Ishikawa (cell line): ENCODE measurements around the gene PAQR3.

Experiments used
- CEBPB ChIP-seq: IDR thresholded peaks from 2 replicates; pipeline ENCODE4 v1.6.1; 2012
- CREB1 ChIP-seq: IDR thresholded peaks from 2 replicates; pipeline ENCODE4 v1.6.1; 2012; ENCODE audit warnings: low read depth
- EGR1 ChIP-seq: IDR thresholded peaks from 2 replicates; pipeline ENCODE4 v1.6.1; 2012
- EP300 ChIP-seq: IDR thresholded peaks from 2 replicates; pipeline ENCODE4 v1.6.1; 2012; ENCODE audit warnings: borderline replicate concordance
- FOXM1 ChIP-seq: IDR thresholded peaks from 2 replicates; pipeline ENCODE4 v1.6.1; 2012; ENCODE audit warnings: low read depth, borderline replicate concordance
- MAX ChIP-seq: IDR thresholded peaks from 2 replicates; pipeline ENCODE4 v1.6.1; 2012
- NFIC ChIP-seq: IDR thresholded peaks from 2 replicates; pipeline ENCODE4 v1.6.1; 2012
- RAD21 ChIP-seq: IDR thresholded peaks from 2 replicates; pipeline ENCODE4 v1.6.1; 2012; ENCODE audit warnings: low read depth
- REST ChIP-seq: IDR thresholded peaks from 2 replicates; pipeline ENCODE4 v1.6.1; 2012; ENCODE audit warnings: low read depth, mild to moderate bottlenecking
- TAF1 ChIP-seq: IDR thresholded peaks from 2 replicates; pipeline ENCODE4 v1.6.1; 2012; ENCODE audit warnings: low read depth, mild to moderate bottlenecking
- TCF12 ChIP-seq: IDR thresholded peaks from 2 replicates; pipeline ENCODE4 v1.6.1; 2012; ENCODE audit warnings: low read depth
- TEAD4 ChIP-seq: IDR thresholded peaks from 2 replicates; pipeline ENCODE4 v1.6.1; 2012
- YY1 ChIP-seq: IDR thresholded peaks from 2 replicates; pipeline ENCODE4 v1.6.1; 2012; ENCODE audit warnings: low read depth
- ZBTB7A ChIP-seq: IDR thresholded peaks from 2 replicates; pipeline ENCODE4 v1.6.1; 2012; ENCODE audit warnings: low read depth
- TF ChIP-seq, protein P1 (sequence below): IDR thresholded peaks from 2 replicates; pipeline ENCODE4 v1.6.1; 2012

Gene PAQR3

GRCh38 chr4:78962597-78963115 is 23.4 kb upstream of the PAQR3 start:
- TF ChIP-seq, protein P1, sequence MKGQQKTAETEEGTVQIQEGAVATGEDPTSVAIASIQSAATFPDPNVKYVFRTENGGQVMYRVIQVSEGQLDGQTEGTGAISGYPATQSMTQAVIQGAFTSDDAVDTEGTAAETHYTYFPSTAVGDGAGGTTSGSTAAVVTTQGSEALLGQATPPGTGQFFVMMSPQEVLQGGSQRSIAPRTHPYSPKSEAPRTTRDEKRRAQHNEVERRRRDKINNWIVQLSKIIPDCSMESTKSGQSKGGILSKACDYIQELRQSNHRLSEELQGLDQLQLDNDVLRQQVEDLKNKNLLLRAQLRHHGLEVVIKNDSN = no peak

DNA sequence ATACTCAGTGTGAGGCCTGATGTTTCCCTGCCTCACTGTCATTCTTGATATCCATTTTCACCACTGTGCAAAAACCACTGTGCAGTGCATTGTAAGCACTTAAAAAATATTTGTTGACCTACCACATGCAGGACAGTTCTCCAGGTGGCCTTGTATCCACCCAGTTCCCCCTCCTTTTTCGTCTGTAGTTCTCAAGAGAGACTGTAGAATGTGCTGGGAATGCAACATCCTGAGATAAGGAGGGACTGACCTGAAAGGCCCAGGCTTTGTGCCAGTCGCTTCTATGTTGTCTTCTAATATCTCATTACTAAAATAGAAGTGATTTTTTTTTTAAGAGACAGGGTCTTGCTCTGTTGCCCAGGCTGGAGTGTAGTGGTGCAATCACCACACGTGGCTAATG is 21.7 kb upstream of the PAQR3 start:
- no peak for TF ChIP-seq FOXM1
- no peak for TF ChIP-seq REST
- no peak for TF ChIP-seq EP300
- TF ChIP-seq NFIC = no peak
- TF ChIP-seq CREB1 = no peak
- TF ChIP-seq EGR1 = no peak
- no peak for TF ChIP-seq RAD21
- TF ChIP-seq, protein P1 = no peak
- TF ChIP-seq TAF1 = no peak
- no peak for TF ChIP-seq CEBPB
- no peak for TF ChIP-seq TCF12
- no peak for TF ChIP-seq TEAD4

GRCh38 chr4:78956975-78957374 is 17.7 kb upstream of the PAQR3 start:
- no peak for TF ChIP-seq TEAD4
- TF ChIP-seq TAF1 = no peak
- no peak for TF ChIP-seq YY1
- TF ChIP-seq CEBPB = no peak
- TF ChIP-seq EGR1 = no peak
- no peak for TF ChIP-seq MAX
- TF ChIP-seq ZBTB7A = no peak
- TF ChIP-seq CREB1 = no peak
- no peak for TF ChIP-seq NFIC
- TF ChIP-seq FOXM1 = no peak
- no peak for TF ChIP-seq RAD21
- TF ChIP-seq EP300 = no peak
- no peak for TF ChIP-seq TCF12
- TF ChIP-seq, protein P1 = no peak
- TF ChIP-seq REST = no peak

DNA sequence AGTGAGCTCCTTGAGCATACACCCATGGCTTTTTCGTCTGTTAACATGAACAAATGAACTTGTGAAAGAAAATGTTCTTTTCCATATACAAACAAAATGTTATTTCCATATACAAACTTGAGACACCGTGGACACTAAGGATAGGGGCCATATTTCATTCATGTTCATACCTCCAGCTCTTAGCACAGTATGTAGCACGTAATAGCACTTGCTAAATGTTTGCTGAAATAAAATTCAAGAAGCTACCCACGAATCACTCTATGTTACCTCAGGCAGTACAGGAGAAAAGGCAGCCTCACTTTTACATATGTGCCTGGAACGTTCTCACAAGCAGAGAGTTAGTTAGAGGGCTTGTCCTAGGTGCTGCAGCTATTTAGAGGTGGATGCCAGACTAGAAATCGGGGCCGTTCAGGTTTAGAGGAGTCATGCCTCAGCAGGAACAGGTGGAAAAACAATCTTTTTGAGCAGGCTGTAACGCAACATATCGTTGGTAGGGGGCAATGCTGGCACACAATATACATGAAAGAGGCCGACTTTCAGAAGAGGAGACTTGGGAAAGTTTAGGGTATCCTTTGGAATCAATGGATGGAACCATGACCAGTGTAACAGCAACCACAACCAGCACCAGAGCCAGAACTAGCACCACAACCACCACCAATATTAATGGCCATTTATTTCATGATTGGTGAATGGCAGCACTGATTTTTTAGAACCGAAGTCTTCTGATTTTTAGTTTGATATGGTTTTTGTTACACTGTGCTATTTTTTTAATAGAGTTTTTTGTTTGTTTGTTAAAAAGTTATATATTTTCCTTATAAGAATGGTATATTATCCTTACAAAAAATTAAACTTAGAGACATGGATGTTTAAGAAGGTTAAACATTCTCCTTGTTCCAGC is 14.8 kb upstream of the PAQR3 start:
- TF ChIP-seq ZBTB7A (no peak), RAD21 (peak; percentile 83), TAF1 (no peak)

GRCh38 chr4:78953231-78953630 is 14.0 kb upstream of the PAQR3 start:
- TF ChIP-seq EGR1 (no peak), ZBTB7A (no peak), RAD21 (no peak), EP300 (no peak)
- TF ChIP-seq, protein P1 = no peak
